Lung (tissue), 12 donors: ENCODE results near the gene HNRNPR. TPM values are rescaled to one million over a fixed set of nuclear protein-coding genes. Genes with fewer than 3 reads are reported as not detected.
A peak's percentile ranks its signal among the peaks of the same experiment; 100 is the strongest.

ENCODE experiments used
- ATAC-seq: fragments of 200-7000 bp; cut with Tn5 transposase; one replicate; pipeline ENCODE4 v1.9.1; 2020; ENCODE audit warnings: moderate number of reproducible peaks; ENCODE audit not compliant: insufficient read depth, low FRiP score
- DNase-seq, 3 donors: peaks; one replicate each; pipeline ENCODE4 v3.0.0-alpha.2; 2013 to 2017
- H3K27ac ChIP-seq, 2 donors: one replicate each; pipeline ENCODE4 v1.5.1; 2013; ENCODE audit warnings: mild to moderate bottlenecking in 2 of 2, moderate library complexity in 2 of 2, control low read depth in 1 of 2, inconsistent platforms in 1 of 2, low read depth in 1 of 2, low read length in 1 of 2
- H3K27me3 ChIP-seq, 3 donors: one replicate each; pipeline ENCODE4 v1.5.1; 2013; ENCODE audit warnings: low read length in 2 of 3; ENCODE audit not compliant: control insufficient read depth in 3 of 3, insufficient read depth in 3 of 3
- H3K36me3 ChIP-seq, 4 donors: one replicate each; pipeline ENCODE4 v1.5.1; 2013; ENCODE audit warnings: low read length in 4 of 4, mild to moderate bottlenecking in 1 of 4, moderate library complexity in 1 of 4; ENCODE audit not compliant: control insufficient read depth in 4 of 4, insufficient read depth in 4 of 4
- H3K4me1 ChIP-seq, 5 donors: one replicate each; pipeline ENCODE4 v1.5.1; 2013; ENCODE audit warnings: low read length in 5 of 5, mild to moderate bottlenecking in 2 of 5, moderate library complexity in 1 of 5; ENCODE audit not compliant: control insufficient read depth in 5 of 5, insufficient read depth in 5 of 5
- H3K4me3 ChIP-seq: one replicate; pipeline ENCODE4 v1.5.1; 2013; ENCODE audit warnings: mild to moderate bottlenecking, control low read depth, moderate library complexity
- H3K9ac ChIP-seq, 2 donors: one replicate each; pipeline ENCODE4 v1.5.1; 2013; ENCODE audit warnings: low read length in 2 of 2, control low read depth in 1 of 2; ENCODE audit not compliant: insufficient read depth in 1 of 2
- H3K9me3 ChIP-seq, 4 donors: one replicate each; pipeline ENCODE4 v1.5.1; 2013; ENCODE audit warnings: low read length in 3 of 4, mild to moderate bottlenecking in 1 of 4, moderate library complexity in 1 of 4; ENCODE audit not compliant: control insufficient read depth in 4 of 4, insufficient read depth in 3 of 4
- WGBS, 2 donors: extraction: QIAGEN DNeasy Blood & Tissue Kit; methylation state at CpG; one replicate each; pipeline ENCODE4 v1.1.7; 2013; 5-methylcytosine and 5-hydroxymethylcytosine counted together
- polyA plus RNA-seq, 2 donors: library from polyadenylated mRNA; stranded (reverse); fragments of 200-250 nt; gene quantifications; one replicate each; pipeline ENCODE4 v1.2.1, GENCODE V29; 2013
- total RNA-seq, 2 donors: library from RNA; depleted of rRNA in 1 of 2; stranded (reverse); fragments of >200 nt in 1 of 2; gene quantifications; one replicate each; pipeline ENCODE4 v1.2.1, GENCODE V29; 2014 to 2021
- TF ChIP-seq, protein P1 (sequence below): IDR thresholded peaks from 2 replicates; pipeline ENCODE4 v1.5.1; 2012; ENCODE audit warnings: mild to moderate bottlenecking; ENCODE audit errors: control extremely low read depth, extremely low read depth
- donor health status: control.
- donor health status: control.
- donor health status: Bipolar disorder and iron deficiency.
- donor health status: healthy.
- donor health status: DM: yes; HTN: yes; CAD: no.

The HNRNPR gene
- total and polyA plus RNA-seq, 4 donors = 54.2 to 147 (median 94.9) TPM

DNA sequence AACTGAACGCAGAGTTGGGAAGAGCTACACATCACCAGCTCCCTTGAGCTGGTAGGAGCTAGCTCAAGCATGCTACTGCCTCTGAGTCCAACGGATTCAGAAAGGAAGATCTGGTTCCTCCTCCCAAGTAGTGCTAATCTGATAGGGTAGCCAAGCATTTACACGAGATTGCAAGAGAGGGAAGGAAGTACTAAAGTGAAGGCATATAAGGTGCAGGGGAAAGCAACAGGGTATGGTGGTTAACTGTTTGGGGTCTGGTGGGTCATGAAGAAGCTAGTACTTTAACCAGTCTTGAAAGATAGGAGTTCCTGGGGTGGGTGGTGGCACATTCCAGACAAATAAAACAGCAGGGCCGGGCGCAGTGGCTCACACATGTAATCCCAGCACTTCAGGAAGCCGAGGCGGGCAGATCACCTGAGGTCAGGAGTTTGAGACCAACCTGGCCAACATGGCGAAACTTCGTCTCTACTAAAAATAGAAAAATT, 45.8 kb upstream of the HNRNPR start:
- no peak for DNase-seq
- TF ChIP-seq, protein P1, sequence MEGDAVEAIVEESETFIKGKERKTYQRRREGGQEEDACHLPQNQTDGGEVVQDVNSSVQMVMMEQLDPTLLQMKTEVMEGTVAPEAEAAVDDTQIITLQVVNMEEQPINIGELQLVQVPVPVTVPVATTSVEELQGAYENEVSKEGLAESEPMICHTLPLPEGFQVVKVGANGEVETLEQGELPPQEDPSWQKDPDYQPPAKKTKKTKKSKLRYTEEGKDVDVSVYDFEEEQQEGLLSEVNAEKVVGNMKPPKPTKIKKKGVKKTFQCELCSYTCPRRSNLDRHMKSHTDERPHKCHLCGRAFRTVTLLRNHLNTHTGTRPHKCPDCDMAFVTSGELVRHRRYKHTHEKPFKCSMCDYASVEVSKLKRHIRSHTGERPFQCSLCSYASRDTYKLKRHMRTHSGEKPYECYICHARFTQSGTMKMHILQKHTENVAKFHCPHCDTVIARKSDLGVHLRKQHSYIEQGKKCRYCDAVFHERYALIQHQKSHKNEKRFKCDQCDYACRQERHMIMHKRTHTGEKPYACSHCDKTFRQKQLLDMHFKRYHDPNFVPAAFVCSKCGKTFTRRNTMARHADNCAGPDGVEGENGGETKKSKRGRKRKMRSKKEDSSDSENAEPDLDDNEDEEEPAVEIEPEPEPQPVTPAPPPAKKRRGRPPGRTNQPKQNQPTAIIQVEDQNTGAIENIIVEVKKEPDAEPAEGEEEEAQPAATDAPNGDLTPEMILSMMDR = no peak
- WGBS, 2 donors = 64 to 75% methylated on average over 9 of the region's 9 CpGs
- H3K4me1 ChIP-seq = peaks cover 0 to 5% (median 0%) of the 10 kb centered on the region in 5 donors
- ATAC-seq = no peak
- no peak overlapping the region for H3K27ac ChIP-seq
- peaks cover 0 to 3% (median 0%) of the 10 kb centered on the region in 3 donors for H3K27me3 ChIP-seq
- peaks cover 0 to 5% (median 2%) of the 10 kb centered on the region in 4 donors for H3K36me3 ChIP-seq
- no peaks in the 10 kb centered on the region for H3K9me3 ChIP-seq
- no peak overlapping the region for H3K9ac ChIP-seq
- no peak overlapping the region for H3K4me3 ChIP-seq

DNA sequence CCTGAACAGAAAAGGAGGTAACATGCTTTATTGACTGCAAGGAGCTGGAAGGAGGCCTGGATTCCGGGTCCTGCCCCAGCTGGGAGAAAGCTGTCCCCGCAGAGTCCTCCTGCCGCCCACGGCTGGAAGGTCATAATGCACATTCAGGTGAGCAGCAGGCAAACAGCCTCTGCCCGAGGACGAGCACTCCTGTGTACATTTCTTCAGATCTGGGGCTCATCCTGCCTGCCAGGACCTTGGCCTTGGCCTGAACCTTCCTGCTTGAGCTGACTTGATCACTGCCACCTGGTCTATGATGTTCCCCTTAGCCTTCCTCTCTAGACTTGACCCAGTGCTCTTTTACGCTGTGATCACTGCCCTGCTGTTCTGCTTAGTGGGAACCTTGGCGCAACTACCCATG, 43.4 kb upstream of the HNRNPR start:
- ATAC-seq (no peak), DNase-seq (no peak)
- peaks cover 0 to 3% (median 0%) of the 10 kb centered on the region in 3 donors for H3K27me3 ChIP-seq
- H3K4me1 ChIP-seq = peaks cover 0 to 4% (median 0%) of the 10 kb centered on the region in 5 donors
- H3K4me3 ChIP-seq = no peak overlapping the region
- 95 to 99% methylated on average over 8 of the region's 8 CpGs for WGBS, 2 donors
- no peak overlapping the region for H3K9ac ChIP-seq
- no peaks in the 10 kb centered on the region for H3K9me3 ChIP-seq
- no peak overlapping the region for H3K27ac ChIP-seq
- TF ChIP-seq, protein P1 = no peak
- peaks cover 0 to 5% (median under 1%) of the 10 kb centered on the region in 4 donors for H3K36me3 ChIP-seq

DNA sequence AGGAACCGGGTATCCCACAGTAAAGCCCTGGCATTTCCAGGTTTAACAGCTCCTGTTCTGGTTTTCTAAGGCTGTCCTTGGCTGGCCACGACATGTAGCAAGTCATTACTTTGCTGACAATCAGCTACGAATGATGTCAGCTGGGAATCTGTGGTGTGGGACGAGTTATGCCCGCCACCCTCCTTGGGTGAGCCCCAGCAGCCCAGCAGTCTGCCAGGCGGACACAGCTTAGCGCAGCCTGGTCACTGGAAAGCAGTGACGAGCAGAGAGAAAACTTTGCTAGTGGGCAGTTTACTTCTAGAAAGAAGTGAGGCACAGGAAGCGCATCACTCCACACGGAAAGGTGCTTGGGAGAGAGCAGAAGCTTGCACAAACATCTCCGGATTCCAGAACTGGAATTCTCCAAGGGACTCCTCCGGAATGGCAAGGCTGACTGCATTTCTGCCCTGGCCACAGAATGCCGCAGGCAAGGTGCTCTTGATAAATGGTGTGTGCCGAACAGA, 41.1 kb upstream of the HNRNPR start:
- no peak for DNase-seq
- Histone ChIP-seq H3K36me3 (peaks cover 0 to 5% (median under 1%) of the 10 kb centered on the region in 4 donors), H3K9ac (no peak overlapping the region), H3K4me3 (no peak overlapping the region), H3K4me1 (peaks cover 0 to 4% (median 0%) of the 10 kb centered on the region in 5 donors), H3K9me3 (no peaks in the 10 kb centered on the region), H3K27ac (peak overlapping the region in 1 of 2 donors; percentile 66), H3K27me3 (peaks cover 0 to 3% (median 0%) of the 10 kb centered on the region in 3 donors)
- TF ChIP-seq, protein P1 = no peak
- 78 to 85% methylated on average over 14 of the region's 14 CpGs for WGBS, 2 donors
- ATAC-seq = no peak
